SH-SY5Y (cell line): ENCODE results near the gene LONP1.

ENCODE experiments used
- GATA2 ChIP-seq: IDR thresholded peaks from 2 replicates; pipeline ENCODE4 v1.6.1; 2011; ENCODE audit warnings: mild to moderate bottlenecking, low read depth, low read length
- GATA3 ChIP-seq: IDR thresholded peaks from 2 replicates; pipeline ENCODE4 v1.6.1; 2011; ENCODE audit warnings: low read depth, mild to moderate bottlenecking, low read length, moderate library complexity

Gene LONP1

DNA sequence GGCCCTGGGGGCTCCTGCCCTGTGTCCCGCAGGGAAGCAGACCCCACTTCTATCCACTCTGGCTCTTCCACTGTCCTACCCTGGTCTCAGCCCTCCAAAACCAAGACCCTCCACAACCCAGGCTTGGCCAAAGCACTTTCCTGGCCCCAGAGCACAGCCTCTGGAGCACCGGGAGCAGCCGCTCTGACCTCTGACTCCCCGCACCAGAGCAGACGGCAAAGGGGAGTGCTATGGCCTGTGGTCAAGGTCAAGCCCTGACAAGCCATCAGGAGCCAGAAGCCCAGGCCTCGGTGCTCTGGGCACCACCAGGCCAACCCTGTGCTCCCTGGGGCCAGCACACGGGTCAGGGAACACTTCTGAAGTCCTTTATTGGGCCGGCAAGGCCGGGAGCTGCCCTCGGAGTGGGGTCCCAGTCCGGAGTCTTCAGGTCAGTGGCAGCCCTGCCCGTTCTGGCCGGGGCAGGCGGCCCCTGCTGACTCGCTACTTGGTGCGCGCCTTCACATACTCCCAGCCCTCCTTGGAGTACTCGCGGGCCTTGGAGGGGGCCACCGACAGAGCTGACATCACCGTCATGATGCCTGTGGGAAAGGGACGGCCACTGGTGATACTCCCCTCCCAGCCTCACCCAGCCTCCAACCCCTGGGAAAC lies 41.8 kb downstream of the LONP1 start:
- no peak for TF ChIP-seq GATA2

DNA sequence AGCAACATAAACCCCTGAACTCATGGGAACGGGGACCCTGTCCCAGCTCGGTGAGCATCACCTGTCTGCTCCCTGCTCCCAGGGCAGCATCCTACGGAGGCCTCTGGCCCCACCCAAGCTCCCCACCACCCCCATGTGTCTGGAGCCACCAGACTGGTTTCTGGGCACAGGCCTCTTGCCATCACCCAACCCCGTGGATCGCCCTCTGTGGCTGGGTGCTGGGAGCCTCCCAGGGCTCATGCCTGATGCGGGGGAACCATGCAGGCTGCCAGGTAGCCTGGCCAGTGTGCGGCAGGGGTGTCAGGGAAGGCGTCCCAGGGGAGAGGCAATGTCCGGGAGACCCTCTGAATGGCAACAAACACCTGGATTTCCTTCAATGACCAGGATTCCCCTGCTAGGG lies 42.4 kb downstream of the LONP1 start:
- TF ChIP-seq GATA2 (no peak), GATA3 (no peak)

DNA sequence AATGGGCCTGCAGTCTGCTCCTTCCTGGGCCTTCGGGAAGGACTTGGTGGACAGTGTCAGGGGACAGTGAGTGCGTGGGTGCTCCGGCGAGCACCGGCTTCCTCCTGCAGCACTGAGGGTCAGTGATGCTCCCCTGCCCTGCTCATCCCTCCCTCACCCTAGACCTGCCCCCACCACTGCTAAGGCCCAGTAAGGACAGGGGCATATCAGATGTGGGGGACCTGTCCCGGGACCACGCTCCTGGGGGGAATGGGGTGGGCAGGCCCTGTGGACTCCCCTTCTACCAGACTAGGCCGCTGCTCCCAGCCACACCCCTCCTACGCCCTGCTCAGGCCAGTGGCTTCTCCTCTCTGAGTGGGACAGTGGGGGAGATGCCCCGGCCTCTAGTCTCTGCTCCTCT lies 42.8 kb downstream of the LONP1 start:
- TF ChIP-seq GATA3 (no peak), GATA2 (no peak)

DNA sequence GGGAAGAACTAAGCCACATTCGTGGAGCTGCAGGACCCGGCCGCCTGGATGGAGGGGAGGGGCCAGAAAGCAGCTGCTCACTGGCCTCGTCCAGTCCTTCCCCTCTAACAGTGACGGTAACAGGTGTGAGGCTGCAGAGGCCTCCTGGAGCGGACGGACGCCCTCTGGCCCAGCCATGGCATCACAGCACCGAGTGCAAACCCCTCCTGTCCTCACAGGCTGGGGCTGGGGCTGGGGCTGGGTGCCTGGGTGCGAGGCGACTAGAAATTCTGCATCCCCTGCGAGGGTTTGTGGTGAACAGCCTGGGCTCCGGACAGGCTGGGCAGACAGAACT lies 43.2 kb downstream of the LONP1 start:
- no peak for TF ChIP-seq GATA2
- TF ChIP-seq GATA3, result no peak

DNA sequence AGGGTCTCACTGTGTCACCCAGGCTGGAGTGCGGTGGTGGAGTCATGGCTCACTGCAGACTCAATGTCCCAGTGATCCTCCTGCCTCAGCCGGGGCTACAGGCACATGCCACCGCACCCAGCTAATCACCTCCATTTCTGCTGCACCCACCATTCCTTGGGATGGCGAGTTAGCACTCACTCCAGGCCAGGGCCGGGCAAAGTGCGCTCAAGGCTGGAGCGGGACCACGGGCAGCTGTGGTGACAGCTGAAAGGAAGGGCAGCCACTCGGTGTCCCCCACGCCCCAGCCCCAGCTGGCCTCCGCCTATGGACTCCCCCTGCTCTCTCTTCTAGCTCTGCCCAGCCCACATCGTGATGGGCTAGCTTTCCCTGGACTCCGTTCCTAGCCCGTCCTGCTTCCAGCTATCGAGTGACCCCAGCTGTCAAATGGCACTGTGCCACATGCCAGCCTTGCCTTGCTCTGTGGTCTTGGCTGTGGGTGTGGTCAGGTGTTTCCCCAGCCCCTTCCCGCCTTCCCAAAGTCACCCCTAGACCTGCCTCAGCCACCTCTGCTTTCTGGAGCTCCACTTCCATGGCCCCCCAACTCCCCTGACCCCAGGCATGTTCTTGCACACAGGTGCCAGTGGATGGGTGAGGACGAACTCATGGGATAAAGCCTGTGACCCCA lies 43.7 kb downstream of the LONP1 start:
- TF ChIP-seq GATA3 (no peak), GATA2 (no peak)

DNA sequence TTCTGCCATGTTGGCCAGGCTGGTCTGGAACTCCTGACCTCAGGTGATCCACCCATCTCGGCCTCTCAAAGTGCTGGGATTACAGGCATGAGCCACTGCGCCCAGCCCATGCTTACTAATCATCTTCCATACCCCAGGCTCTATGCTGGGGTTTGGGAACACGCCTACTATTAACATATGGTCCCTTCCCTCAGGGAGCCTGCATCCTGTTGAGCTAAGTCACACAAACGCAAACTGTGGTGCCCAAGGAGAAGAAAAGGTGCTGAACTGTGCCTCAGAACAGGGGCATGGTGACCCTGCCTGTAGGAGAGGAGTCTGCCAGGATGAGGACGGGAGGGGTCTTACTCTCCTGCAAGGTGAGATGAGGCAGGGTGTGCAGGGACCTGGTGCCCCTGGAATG lies 45.2 kb downstream of the LONP1 start:
- no peak for TF ChIP-seq GATA3
- no peak for TF ChIP-seq GATA2

DNA sequence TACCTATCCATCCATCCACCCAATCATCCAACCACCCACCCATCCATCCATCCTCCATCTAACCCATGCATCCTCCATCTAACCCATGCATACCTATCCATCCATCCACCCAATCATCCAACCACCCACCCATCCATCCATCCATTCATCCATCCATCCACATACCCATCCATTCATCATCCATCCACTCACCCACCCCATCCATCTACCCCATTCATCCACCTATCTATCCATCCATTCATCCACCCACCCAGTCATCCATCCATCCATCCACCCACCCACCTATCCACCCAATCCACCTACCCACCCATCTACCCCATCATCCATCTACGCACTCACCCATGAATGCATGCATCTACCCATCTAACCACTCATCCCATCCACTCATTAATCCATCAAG lies 46.2 kb downstream of the LONP1 start:
- TF ChIP-seq GATA2 (no peak), GATA3 (no peak)

DNA sequence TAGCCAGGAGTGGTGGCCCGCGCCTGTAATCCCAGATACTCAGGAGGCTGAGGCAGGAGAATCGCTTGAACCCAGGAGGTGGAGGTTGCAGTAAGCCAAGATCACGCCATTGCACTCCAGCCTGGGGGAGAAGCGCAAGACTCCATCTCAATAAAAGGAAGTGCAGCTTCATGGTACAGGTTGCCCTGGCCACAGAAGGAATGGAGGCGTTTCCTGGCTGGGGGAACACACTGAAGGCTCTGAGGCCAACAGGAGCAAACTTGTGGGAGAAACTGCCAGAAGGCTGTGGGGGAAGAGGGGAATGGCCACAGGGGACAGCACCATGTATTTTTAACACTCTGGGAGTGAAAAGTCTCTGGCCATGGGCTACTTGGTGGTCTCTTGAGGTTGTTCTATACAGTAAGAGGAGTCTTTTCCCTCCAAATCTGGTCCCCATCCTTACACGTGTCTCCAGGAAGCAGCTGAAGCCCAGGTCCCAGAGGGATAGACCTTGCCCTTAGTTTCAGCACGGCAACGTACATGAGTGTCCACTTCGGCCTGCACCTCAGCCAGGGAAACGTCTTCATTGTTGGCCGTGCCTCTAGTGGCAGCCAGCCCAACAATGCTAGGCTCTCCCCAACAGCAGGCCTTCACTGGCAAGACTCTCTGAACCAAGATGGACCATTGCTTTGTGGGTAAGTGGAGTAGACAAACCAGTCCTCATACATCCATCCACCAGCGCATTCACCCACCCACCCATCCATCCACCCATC lies 47.1 kb downstream of the LONP1 start:
- TF ChIP-seq GATA3, result no peak
- TF ChIP-seq GATA2, result no peak

DNA sequence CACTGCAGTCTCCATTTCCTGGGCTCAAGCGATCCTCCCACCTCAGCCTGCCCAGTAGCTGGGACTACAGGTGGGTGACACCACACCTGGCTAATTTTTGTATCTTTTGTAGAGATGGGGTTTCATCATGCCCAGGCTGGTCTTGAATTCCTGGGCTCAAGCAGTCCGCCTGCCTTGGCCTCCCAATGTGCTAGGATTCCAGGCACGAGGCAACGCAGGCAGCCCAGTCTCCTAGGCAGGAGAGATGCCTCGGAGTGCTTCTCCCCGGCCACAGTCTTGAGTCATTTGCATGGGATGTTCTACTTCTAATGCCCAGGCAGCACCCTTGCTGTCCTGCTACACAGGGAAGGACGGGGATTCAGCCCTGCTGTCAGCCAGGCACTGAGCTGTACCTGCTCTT lies 48.3 kb downstream of the LONP1 start:
- TF ChIP-seq GATA2 (no peak), GATA3 (no peak)

DNA sequence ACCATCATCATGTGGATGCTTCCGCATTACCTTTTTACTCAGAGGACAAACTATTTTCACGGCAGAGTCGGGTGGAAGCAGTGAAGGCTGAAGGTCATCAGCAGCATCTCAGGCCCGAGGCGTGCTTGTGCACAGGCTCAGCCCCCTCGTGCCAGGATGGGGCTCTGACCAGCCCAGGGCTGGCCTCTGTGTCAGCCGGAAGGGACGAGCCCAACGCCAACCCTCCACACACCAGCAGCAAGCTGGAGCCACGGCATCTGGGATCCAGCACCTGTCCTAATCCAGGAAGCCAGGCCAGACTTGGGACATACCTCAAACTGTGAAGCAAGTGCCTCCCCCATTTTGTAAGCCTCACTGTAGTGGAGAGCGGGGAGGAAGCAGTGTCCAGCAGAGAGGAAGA lies 50.7 kb downstream of the LONP1 start:
- TF ChIP-seq GATA3, result no peak

DNA sequence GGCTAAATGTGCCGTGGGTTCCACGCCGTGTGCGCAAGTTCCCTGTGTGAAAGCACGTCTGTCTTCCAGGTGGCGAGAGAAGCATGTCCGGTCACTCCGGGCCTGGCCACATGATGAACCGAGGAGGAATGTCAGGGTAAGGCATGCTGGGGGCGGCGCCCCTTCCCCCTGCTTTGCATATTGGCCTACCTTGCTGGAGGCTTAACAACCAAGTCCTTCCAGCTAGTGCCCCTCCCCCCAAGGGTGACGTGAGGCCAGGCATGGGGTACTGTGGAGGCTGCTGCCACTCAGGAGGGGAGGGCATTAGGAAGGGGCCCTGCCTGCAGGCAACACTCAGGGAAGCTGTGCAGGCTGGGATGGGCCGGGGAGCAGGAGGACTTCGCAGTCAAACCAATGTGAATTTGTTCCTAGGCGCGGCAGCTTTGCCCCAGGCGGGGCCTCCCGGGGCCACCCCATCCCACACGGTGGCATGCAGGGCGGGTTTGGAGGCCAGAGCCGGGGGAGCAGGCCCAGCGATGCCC lies 52.1 kb downstream of the LONP1 start:
- TF ChIP-seq GATA3 (no peak), GATA2 (no peak)

DNA sequence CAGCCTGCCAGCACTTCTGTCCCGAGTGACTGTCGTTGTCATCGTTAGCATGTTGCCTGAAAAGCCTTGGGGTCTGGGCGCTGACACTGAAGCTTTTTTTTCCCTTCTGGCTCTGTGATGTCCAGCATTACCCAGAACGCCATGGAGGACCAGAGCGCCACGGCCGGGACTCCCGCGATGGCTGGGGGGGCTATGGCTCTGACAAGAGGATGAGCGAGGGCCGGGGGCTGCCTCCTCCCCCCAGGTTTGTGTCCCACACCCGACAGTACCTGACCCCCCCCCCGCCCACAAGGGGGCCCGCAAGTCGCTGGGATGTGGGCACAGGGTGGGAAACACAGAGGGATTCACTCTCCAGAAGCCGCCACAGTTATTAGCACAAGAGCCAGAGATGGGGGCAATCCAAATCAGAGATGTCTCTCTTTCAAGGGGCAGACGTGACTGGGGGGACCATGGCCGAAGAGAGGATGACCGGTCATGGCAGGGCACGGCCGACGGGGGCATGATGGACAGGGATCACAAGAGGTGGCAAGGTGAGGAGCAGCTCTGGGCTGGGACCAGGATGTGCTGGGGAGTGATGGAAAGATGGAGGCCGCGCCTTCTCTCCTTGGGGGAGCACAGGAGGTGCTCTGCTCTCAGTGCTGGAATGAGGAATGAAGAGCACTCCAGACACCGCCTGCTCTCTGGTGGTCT lies 52.9 kb downstream of the LONP1 start:
- no peak for TF ChIP-seq GATA2
- TF ChIP-seq GATA3, result no peak

DNA sequence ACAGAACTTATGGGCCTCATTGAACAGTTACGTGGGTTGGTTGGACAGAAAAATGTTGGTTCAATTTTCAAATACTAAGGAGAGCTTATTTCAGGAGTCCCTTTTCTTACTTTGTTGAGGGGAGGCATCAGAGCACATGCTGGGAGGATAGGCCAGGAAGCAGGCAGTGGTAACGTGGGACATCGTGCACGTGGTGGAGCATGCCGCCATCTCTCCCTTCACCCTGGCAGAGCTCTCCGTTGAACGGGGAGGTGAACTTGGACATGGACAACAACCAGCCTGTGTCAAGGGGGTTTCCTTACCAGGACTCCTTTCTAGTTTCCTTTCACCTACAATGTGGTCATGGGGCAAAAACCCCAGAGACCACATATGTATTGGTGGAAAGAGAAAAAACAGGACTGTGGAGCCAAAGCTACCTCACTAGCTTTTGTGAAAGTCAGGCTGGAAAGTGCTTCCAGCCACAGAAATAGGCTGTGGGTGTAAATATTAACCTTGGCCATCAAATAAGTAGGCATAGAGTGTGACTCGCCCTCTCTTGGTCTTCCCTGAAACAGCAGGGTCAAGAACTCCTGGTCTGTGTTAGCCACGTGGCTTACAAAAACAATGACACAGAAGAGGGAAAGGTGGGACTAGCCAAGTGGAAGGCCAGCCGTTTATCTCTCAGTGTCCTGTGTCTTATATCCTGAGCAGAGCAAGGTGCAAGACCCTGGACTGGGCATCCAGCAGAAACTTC lies 54.0 kb downstream of the LONP1 start:
- no peak for TF ChIP-seq GATA2

DNA sequence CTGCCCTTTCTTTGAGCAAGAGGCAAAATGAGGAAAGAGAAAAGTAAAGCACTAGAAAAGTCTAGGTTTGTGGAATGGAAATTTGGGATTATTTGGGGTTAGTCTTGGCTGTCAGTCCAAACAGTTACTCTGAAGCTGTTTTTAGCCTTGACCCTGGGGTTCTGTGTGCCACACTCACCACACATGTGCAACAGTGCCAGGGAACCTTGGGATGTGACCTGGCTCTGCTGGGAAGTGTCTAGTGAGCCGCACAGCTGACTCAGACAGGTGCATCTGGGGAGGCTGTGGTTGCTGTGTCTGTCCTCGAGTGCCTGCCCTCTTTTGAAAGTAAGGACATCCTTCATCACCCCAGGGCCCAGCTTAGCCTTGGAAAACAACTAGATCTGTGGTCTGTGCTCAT lies 55.4 kb downstream of the LONP1 start:
- TF ChIP-seq GATA2 (no peak), GATA3 (no peak)

DNA sequence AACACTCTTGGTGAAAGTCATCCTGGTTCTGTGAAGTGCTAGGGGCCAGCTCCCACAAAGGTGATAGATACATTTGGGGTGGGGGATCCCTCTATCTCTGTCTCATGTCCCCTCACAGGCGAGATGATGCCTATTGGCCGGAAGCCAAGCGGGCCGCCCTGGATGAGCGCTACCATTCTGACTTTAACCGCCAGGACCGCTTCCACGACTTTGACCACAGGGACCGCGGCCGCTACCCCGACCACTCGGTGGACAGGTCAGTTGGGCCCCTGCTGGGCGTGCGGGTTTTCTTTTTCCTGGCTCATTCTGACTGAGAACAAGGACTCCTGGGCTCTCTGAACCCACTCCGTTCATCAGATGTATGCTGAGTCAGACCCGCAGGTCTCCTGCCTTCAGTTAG lies 56.0 kb downstream of the LONP1 start:
- TF ChIP-seq GATA3 (no peak), GATA2 (no peak)
